ENCODE data around the gene GPR31. TPM values are rescaled to one million over a fixed set of nuclear protein-coding genes. Genes with fewer than 3 reads are reported as not detected.

The GPR31 gene
- polyA plus RNA-seq, 1 donor from 2014 or later, result not detected

DNA sequence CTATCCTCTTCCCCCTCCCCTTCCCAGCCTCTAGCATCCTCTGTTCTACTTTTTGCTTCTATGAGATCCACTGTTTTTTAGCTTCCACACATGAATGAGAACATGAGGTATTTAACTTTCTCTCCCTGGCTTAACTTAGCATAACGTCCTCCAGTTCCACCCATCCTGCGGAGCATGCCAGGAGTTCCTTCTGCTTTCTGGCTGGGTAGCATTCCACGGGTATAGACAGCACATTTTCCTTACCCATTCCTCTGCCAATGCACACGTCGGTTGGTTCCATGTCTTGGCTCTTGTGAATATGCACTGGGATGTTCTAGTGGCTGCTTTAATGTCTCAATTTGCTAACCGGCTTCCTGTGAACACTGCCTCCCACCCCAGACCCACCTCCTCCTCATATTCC is 48.1 kb downstream of the GPR31 start:
- Histone ChIP-seq H3K27me3 (ENCODE audit: insufficient read depth, low read depth, low read length) (no peaks in the 10 kb centered on the region), H3K9me2 (ENCODE audit: insufficient read depth, low read length) (no peaks in the 10 kb centered on the region), H3K27ac (ENCODE audit: low read length) (no peak overlapping the region), H3K9ac (ENCODE audit: low read length) (no peak overlapping the region), H3K4me3 (ENCODE audit: low read length) (no peak overlapping the region), H3K36me3 (ENCODE audit: insufficient read depth, low read length) (no peaks in the 10 kb centered on the region), H3K79me2 (replicated peaks; ENCODE audit: insufficient read depth, low read length) (no peaks in the 10 kb centered on the region), H3K9me3 (ENCODE audit: low read length) (no peaks in the 10 kb centered on the region), H4K20me1 (ENCODE audit: insufficient read depth) (no peaks in the 10 kb centered on the region), H3F3A (ENCODE audit: insufficient read depth, low read length, poor library complexity, severe bottlenecking) (no peaks in the 10 kb centered on the region), H2AFZ (ENCODE audit: low read depth, low read length) (no peak overlapping the region), H3K4me2 (ENCODE audit: low read length) (no peak overlapping the region)
- no peak for TF ChIP-seq SMC3 (conservative IDR thresholded peaks at IDR 0.05; ENCODE audit: poor library complexity)
- no peak for TF ChIP-seq TAF1 (IDR thresholded peaks at IDR 0.05; ENCODE audit: low read depth)
- TF ChIP-seq MXI1 (conservative IDR thresholded peaks at IDR 0.05; ENCODE audit: poor library complexity, severe bottlenecking), result no peak
- TF ChIP-seq EZH2 (IDR thresholded peaks at IDR 0.05; ENCODE audit: borderline replicate concordance, insufficient read depth, low read length, poor library complexity, severe bottlenecking), result no peak
- TF ChIP-seq, protein P1, sequence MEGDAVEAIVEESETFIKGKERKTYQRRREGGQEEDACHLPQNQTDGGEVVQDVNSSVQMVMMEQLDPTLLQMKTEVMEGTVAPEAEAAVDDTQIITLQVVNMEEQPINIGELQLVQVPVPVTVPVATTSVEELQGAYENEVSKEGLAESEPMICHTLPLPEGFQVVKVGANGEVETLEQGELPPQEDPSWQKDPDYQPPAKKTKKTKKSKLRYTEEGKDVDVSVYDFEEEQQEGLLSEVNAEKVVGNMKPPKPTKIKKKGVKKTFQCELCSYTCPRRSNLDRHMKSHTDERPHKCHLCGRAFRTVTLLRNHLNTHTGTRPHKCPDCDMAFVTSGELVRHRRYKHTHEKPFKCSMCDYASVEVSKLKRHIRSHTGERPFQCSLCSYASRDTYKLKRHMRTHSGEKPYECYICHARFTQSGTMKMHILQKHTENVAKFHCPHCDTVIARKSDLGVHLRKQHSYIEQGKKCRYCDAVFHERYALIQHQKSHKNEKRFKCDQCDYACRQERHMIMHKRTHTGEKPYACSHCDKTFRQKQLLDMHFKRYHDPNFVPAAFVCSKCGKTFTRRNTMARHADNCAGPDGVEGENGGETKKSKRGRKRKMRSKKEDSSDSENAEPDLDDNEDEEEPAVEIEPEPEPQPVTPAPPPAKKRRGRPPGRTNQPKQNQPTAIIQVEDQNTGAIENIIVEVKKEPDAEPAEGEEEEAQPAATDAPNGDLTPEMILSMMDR (IDR thresholded peaks at IDR 0.05; ENCODE audit: poor library complexity, severe bottlenecking), result no peak

DNA sequence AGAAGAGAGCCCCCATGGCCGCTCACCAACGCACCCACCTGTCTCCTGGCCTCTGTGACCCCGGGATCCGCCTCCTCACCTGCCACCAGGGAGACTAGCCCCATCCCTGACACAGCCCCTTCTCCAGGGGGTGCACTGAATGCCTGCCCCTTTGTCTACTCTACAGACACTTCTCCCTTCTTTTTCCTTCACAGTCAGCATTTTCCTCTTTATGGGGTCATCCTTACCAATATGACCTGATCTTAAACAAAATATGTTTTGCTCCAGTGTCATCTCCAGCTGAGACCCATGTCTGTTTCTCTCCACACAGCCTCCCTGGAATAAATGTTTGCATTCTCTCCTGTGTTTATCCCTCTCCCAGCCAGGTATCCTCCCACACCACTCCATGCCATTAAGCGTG is 49.5 kb downstream of the GPR31 start:
- H2AFZ ChIP-seq (ENCODE audit: low read depth, low read length), result no peak overlapping the region

More for the DNA sequence above, 49.5 kb downstream of the GPR31 start:
- TF ChIP-seq RAD21 (conservative IDR thresholded peaks at IDR 0.05) (no peak), MXI1 (conservative IDR thresholded peaks at IDR 0.05; ENCODE audit: poor library complexity, severe bottlenecking) (no peak), EZH2 (IDR thresholded peaks at IDR 0.05; ENCODE audit: borderline replicate concordance, insufficient read depth, low read length, poor library complexity, severe bottlenecking) (no peak), POLR2AphosphoS5 (IDR thresholded peaks at IDR 0.05) (no peak), TAF1 (IDR thresholded peaks at IDR 0.05; ENCODE audit: low read depth) (no peak), SMC3 (conservative IDR thresholded peaks at IDR 0.05; ENCODE audit: poor library complexity) (no peak), EP300 (conservative IDR thresholded peaks at IDR 0.05; ENCODE audit: poor library complexity, severe bottlenecking) (no peak)
- TF ChIP-seq, protein P1 (IDR thresholded peaks at IDR 0.05; ENCODE audit: poor library complexity, severe bottlenecking), result no peak
- TF ChIP-seq, protein P2, sequence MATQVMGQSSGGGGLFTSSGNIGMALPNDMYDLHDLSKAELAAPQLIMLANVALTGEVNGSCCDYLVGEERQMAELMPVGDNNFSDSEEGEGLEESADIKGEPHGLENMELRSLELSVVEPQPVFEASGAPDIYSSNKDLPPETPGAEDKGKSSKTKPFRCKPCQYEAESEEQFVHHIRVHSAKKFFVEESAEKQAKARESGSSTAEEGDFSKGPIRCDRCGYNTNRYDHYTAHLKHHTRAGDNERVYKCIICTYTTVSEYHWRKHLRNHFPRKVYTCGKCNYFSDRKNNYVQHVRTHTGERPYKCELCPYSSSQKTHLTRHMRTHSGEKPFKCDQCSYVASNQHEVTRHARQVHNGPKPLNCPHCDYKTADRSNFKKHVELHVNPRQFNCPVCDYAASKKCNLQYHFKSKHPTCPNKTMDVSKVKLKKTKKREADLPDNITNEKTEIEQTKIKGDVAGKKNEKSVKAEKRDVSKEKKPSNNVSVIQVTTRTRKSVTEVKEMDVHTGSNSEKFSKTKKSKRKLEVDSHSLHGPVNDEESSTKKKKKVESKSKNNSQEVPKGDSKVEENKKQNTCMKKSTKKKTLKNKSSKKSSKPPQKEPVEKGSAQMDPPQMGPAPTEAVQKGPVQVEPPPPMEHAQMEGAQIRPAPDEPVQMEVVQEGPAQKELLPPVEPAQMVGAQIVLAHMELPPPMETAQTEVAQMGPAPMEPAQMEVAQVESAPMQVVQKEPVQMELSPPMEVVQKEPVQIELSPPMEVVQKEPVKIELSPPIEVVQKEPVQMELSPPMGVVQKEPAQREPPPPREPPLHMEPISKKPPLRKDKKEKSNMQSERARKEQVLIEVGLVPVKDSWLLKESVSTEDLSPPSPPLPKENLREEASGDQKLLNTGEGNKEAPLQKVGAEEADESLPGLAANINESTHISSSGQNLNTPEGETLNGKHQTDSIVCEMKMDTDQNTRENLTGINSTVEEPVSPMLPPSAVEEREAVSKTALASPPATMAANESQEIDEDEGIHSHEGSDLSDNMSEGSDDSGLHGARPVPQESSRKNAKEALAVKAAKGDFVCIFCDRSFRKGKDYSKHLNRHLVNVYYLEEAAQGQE (IDR thresholded peaks at IDR 0.05; ENCODE audit: borderline replicate concordance), result no peak
- Histone ChIP-seq H3K9ac (ENCODE audit: low read length) (no peak overlapping the region), H3K9me2 (ENCODE audit: insufficient read depth, low read length) (no peaks in the 10 kb centered on the region), H3K4me3 (ENCODE audit: low read length) (no peak overlapping the region), H4K20me1 (ENCODE audit: insufficient read depth) (no peaks in the 10 kb centered on the region), H3K79me2 (replicated peaks; ENCODE audit: insufficient read depth, low read length) (no peaks in the 10 kb centered on the region), H3K36me3 (ENCODE audit: insufficient read depth, low read length) (no peaks in the 10 kb centered on the region), H3K4me2 (ENCODE audit: low read length) (no peak overlapping the region), H3K27me3 (ENCODE audit: insufficient read depth, low read depth, low read length) (no peaks in the 10 kb centered on the region), H3K27ac (ENCODE audit: low read length) (no peak overlapping the region), H3F3A (ENCODE audit: insufficient read depth, low read length, poor library complexity, severe bottlenecking) (no peaks in the 10 kb centered on the region), H3K9me3 (ENCODE audit: low read length) (no peaks in the 10 kb centered on the region)
